Stimulated activated CD4-positive, alpha-beta T cell treated with anti-CD3 and anti-CD28 coated beads, TNF-alpha, amount 100 ng/mL, for 1 hour (primary cell): ENCODE results near the gene H3-3A.

Source experiments
- DNase-seq, 3 donors: peaks; one replicate each; pipeline ENCODE4 v3.0.0-alpha.2; 2020; ENCODE audit warnings: low read depth in 3 of 3, low spot score in 1 of 3

The H3-3A gene

DNA sequence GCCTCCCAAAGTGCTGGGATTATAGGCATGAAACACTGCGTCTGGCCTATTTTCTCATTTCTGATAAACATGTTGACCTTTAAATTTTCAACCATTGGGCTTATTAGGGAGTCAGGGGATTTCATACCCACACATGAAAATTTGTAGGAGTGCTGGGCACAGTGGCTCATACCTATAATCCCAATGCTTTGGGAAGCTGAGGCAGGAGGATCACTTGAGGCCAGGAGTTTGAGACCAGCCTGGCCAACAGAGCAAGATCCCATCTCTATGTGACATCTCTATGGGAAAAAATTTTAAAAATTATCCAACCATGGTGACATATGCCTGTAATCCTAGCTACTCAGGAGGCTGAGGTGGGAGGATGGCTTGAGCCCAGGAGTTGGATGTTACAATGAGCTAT, 10.5 kb upstream of the H3-3A start:
- DNase-seq: no peak

DNA sequence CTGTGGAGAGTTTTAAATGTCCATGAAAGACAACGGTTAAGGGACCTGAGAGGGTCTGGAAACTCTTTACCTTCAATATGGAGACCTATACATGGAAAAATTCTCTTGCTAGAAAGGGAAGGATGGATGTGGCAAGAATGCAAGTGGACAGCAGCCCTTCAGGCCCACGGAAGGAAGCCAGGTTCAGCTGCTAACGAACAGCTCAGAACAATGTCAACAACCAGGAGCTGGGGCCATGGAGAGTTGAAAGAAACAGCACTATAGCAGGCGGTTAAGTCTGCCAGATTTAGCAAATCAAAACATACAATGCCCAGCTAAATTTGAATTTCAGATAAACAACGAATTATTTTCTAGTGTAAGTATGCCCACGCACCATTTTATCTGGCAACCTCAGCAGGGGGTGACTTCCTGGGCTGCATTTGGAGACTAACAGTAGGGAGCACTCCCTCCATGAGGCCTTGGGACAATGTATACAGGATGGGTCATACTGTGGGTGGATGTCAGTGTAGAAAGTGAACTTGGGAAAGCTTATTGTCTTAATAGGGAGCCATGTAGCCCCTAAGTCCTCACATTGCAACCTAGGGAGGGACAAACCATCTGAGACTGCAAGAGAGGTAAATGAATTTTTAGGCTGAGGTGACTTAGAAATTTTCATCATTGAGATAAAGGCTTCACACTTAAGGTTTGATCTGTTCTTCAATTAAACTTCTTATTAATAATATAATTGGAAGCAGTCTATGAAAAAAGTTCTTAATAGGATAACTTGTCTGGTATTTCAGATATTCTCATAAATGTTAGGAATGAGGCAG, 7.8 kb upstream of the H3-3A start:
- no peak for DNase-seq

DNA sequence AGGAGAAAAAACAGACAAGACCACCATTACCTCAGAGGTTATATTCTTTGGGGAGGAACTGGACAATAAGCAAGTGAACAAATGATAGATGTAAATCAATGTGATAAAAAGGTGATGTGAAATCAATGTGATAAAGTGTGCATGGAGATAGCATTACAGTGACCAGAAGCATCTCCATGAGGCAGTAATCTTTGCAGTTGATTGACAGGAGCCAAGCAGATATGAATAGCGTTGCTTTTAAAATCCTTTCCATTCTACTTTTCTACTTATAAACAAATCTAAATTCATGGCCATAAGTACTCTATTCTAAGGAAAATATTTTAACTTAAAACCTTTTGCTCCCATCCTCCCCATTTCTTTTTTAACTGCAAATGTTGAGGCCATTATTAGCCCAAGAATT, 2.8 kb upstream of the H3-3A start:
- no peak for DNase-seq

DNA sequence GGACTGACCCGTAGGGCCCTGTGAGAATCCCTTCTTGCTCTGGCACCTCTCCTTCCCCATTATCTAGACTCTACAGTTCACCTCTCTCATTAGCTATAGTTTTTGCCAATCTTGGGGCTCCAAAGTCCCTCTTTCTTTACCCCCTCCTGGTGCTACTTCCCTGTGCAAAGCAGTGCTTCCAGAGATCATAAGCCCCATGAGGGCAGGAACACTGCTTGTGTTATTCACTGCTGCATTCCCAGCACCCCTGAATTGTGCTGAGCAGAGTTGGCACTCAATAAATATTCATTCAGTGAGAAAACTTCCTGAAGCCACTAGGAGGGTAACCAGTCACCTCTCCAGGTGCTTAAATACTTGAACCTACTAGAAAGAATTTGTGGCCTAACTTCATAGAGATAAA, 2.1 kb upstream of the H3-3A start:
- no peak for DNase-seq

DNA sequence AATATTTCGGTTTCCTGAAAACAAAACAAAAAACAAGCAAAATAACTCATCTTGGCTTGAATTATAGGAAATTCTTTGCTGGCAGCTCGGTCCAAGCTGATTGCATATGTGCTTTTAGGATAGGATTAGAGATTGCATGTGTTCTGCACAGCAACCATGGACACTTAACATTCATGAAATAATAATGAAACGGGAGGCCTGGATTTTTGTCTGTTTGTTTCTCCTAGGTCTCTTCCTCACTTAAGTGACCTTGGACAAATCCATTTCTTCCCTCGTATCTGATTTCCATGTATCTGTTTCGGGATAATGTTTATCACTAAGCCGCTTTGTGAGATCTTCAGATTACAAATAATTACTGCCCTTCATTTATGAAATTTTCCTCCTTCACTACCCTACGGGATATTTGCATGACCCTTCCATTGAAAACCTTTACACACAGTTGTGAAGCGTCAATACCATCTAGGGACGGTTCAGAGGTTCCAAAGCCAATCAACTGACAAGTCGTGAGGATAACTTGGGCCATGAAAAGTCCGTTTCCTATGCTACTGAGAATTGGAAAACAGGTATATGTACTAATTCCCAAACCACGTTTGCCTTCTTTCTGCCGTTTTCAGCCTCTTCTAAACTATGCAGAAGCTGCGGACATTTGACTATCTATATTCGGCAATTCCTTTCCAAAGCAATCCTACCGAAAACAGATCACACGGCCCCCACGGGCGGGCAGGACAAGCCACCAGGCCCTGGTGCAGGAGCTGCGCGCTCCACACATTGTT, 1.3 kb upstream of the H3-3A start:
- no peak for DNase-seq

DNA sequence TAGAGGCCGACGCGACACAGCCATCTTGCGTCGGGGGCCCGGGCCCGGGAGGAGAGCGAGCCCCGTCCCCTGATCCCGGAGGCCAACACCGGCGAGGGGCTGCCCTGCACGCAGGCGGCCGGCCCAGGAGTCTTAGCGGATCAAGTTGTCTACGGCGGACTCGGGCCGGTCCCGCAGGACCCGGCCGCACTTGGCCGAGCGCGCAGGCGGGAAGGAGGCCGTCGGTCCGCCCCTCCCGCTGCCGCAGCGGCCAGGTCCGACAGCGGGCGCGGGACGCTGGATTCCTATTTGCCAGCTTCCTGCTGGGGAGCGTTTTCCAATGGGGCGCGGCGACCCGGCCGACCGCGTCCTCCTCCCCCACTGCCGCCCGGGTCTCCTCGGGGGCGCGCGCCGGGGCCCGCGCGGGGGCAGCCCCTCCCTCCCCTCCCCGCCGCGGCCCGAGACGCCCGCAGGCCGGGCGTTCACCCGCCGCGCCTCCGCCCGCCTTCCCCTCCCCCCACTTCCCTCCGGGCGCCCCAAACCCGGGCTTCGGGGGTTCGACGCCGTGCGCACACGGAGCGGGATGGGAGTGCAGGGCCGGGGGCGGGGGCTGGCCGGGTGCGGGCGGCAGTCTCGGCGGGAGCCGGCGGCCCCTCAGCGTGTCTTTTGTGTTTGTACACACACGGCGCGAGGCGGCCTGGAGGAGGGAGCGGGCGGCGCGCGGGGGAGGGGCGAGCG, 517 bp upstream of the H3-3A start:
- peak in 1 of 3 donors; percentile 38 for DNase-seq

DNA sequence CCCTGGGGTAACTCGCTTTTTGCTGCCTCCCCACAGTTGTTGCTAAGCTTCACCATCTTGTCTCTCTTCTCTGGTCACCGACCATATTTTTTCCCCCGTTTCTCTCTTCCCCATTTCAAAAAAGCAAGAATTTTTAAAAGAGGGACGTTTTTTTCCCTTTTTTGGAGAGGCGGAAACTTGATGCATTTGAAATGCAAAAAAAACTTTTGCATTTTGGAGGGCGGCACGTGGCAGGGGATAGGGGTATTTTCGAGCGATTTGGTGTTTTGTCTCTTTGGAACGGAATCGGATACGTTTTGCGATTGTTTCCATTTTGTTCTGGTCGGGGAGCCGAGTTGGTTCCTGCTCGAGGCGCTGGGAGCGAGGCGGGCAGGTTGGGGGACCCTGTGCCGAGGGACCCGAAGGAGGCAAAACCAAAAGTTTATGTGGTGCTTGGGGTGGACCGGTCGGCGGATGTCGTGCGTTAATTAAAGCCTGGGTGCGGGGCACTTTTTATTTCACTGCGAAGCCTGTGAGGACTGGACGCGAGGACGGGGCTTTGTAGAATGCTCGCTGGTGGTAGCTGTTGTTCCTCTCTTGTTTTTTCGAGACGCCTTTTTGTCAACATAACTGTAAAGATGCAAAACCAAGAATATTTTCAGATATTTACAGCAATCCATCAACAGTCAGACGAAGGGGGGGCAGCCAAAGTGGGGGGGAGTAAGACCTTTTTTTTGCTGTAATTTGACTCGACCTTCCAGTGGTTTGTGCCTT, 884 bp downstream of the H3-3A start:
- DNase-seq: peak in 2 of 3 donors; percentile 19 to 29

DNA sequence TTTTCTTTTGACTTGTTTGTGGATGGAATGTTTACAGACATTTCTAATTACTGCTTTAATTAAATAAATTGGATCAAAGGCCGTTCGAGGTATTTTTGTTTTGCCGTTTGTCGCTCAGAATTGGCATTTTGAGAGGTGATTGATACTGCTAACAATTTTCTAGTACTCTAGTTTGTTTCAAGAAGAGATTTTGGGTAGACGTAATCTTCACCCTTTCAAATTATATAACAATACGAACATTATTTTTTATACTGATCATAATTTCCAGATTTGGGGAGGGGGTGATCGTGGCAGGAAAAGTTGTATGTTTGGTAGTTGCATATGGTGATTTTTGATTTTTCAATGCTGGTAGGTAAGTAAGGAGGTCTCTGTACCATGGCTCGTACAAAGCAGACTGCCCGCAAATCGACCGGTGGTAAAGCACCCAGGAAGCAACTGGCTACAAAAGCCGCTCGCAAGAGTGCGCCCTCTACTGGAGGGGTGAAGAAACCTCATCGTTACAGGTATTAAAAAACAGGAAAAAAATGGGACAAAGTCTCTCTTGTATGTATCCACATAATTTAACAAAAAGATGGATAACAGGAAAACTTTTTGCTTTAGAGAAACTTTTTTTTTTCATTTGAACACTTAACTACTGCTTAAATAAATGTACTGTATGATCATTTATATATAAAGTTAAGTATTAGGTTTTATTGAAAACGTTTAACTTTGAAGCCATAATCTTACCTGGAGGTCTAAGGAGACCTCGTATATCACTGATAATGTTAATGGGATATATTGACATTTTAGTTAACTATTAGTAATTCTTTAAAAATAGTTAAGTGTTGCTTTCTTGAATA, 1.7 kb downstream of the H3-3A start:
- DNase-seq: no peak

DNA sequence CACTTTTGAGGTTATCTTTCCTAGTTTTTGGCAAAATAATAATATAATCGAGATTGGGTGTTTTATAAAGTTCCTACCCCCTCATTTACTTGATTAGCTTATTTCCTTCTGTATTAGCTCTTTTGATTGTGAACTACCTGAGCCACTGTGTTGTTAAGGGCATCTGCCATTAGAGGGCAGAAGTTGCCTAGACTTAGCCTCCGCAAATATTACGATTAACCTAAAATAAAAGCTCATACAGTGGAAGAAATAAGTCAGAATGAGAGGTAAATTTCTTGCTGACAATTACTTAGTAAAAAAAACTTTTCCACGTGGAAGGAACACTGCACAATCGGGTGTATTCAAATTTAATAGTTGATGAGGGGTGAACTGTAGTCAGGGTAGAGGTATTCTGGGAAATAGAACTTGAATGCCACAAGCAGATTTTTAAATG, 2.3 kb downstream of the H3-3A start:
- DNase-seq: peak in 1 of 3 donors; percentile 12

DNA sequence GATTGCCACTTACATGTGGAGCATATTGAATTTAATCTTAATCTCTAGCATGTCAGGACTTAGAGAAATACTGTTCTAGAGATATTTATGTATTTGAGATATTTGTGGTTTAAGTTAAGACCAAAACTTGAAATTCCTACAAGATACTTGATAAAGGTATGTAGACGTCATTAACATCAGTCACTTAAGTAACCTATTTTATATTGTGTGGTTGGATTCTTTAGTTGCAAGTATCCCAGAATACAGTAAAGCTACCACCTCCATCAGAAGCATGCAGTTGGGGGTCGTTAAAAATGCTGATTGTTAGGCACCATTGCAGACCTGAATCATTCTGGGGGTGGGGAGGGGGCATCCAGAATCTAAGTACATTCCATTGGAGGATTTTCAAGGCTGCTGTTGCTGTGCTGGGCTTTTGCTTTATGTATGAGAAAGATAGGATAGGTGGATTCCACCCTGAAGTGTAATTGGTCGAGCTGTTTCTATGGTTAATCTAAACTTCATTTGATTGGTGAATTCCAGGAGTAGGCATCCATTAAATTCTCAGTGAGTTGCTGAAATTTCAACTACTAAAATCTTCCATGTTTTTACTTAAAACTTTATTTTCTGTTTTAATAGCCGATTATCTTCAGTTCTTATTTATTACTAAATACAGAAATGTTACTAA, 4.0 kb downstream of the H3-3A start:
- DNase-seq: no peak

DNA sequence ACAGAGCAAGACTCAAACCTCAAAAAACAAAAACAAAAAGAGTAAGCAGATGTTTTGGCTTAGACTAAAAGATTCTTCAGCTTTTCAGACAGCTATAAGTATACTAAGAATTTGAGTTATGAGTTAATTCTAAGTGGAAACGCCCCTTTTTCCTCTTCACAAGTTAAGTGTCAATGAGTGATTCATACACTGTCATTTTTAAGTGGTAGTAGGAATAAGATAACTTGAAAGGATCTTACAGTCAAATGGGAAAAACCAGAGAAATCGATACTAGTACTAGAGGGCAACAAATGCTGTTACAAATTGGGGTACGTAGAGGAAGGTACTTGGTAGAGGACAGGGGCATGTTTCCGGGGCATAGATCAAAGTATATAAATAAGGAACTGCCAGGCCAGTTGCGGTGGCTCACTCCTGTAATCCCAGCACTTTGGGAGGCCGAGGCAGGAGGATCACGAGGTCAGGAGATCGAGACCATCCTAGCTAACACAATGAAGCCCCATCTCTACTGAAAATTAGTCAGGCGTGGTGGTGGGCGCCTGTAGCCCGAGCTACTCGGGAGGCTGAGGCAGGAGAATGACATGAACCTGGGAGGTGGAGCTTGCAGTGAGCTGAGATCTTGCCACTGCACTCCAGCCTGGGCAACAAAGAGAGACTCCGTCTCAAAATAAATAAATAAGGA, 7.4 kb downstream of the H3-3A start:
- DNase-seq: no peak

DNA sequence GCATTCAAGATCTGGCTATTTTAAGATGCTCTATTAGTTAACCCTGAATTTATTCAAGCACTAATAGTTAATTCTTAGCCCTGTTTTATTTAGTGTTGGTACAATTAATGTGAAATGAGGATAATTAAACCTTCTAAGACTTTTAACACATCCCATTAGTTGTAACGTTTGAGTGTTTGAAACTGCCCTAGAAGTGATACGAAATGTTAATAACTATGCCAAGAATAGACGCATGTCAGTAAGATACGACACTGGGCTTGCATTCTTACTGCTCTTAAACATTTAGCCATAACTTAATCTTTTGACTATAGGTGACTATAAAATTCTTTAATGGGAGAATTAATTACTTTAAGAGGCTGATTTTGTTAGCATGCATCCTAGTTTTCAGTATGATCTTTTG, 9.8 kb downstream of the H3-3A start:
- DNase-seq: no peak

DNA sequence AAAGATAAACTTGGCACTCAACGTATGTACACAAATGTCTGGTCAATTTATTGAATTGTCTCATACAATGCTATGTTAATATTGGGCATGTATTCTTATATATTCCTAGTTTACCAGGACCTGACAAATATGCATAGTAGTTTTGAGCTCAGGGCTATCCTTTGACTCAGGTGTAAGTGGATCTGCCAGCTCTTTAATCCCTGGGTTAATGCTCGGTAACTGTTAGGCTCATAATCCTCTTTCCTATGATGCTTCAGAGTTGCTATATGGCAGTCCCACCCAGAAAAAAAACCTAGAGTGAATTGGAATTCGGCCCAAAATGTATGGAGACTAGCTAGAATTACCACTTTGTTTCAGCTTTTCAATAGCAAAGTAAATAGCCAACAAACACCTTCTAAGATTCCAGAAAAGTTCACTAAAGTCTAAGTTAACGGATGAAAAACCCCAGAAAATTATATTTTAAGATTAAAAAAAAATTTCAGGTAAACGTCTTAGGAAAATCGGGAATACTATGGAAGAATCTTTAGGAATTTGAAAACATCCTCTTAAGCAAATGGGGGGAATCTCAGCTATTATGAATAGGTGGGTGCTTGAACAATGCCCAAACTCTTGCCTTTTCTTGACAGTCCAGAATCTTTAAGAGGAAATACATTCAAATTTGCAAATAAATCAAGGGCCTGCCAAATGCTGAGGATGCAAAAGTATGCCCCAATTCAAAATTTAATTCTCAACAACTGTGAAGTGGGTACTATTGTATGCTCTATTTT, 10.9 kb downstream of the H3-3A start:
- no peak for DNase-seq

DNA sequence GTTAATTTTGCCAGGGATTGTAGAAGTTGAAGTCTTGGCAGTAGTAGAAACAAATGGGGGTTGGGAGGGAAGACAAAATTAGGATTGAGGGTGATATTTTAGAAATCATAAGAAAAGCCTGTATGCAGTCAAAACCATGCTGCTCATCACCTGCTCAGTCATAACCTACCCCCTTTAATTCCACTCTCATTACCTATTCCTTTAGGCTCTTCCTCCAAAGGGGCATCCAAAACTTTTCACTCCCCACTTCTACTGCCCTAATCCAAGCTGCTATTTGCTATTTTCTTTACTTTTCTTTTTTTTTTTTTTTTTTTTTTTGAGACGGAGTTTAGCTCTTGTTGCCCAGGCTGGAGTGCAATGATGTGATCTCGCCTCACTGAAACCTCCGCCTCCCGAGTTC, 11.5 kb downstream of the H3-3A start:
- DNase-seq: no peak

DNA sequence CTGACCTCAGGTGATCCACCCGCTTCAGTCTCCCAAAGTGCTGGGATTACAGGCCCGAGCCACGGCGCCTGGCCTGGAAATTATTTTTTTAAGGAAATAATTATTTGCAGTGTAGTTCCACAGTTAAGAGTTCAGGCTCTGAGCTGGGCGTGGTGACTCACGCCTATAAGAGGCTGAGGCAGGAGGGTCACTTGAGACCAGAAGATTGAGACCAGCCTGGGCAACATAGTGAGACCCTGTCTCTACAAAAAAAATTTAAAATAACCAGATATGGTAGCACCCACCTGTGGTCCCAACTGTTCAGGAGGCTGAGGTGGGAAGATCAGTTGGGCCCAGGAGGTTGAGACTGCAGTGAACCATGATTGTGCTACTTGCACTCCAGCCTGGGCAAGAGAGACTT, 13.9 kb downstream of the H3-3A start:
- no peak for DNase-seq

DNA sequence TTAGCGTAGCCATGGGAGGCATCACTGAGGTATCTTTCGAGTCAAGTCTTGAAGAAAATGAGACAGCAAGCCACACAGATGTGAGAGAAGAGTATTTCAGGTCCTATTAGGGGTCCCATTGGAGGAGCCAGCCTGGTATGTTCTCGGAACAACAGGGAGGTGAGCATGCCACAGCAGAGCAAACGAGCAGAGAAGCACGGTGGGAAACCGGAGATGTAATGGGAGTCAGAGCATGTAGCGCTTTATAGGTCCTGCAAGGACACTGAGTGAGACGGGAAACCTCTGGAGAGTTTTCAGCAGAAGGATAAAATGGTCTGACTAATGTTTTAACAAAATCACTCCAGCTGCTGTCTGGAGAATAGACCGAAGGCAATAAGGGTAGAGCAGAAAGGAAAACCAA, 15.9 kb downstream of the H3-3A start:
- no peak for DNase-seq

DNA sequence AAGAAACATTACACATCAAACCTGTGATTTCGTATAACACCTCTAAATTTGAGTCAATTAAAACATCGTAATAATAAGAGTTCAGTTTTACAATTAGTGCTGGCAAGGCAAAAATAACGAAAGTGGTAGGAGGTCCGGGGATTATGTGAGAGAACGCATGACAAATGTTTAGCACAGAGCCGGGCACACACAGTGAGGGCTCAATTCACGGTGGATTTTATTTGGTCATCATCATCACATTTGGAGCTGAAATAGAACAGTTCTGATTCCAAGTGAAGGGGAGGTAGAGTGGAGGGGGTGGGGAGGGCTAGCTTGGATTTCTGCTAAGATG, 20.0 kb downstream of the H3-3A start:
- DNase-seq: no peak

DNA sequence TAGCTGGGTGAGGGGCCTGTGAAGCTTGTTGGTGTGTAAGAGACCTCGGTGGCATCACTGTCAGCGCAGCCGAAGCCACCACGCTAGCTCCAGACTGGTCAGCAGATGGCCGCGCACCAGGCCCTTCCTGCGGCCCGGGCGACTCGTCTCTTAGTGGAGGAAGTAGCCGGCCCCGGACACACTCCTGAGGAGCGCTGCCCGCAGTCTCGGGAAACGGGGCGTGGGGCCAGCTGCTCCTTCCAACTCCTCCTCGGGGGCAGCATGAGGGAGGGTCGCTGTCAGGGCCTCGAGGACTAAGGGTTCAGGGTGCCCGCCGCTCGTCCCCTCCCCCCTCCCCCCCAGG, 20.4 kb downstream of the H3-3A start:
- DNase-seq: no peak
